ENCODE data around the gene NDUFB6. TPM values are rescaled to one million over a fixed set of nuclear protein-coding genes. Genes with fewer than 3 reads are reported as not detected.

Gene NDUFB6
- total and polyA plus RNA-seq, 2 of the 4 experiments (the other 2 are of a cell fraction), result 24.2 to 51.0 TPM

- H4K8ac ChIP-seq (ENCODE audit: low read depth in 2 of 2, low read length in 2 of 2), result no peak overlapping the region
- no TSS peak for BruUV-seq (replicated peaks)
- H3K9me3 ChIP-seq (ENCODE audit: control insufficient read depth, insufficient read depth, low read length), result no peaks in the 10 kb centered on the region
- no peak overlapping the region for H3K14ac ChIP-seq (replicated peaks; ENCODE audit: low read depth, low read length)
- ATAC-seq (ENCODE audit: low read depth) (no peak), DNase-seq (no peak)
- H3K4me3 ChIP-seq (ENCODE audit: insufficient read depth, low read depth, low read length), result no peak overlapping the region
- H3K4me2 ChIP-seq (ENCODE audit: low read depth, low read length), result no peak overlapping the region
- no peak overlapping the region for H4K91ac ChIP-seq (ENCODE audit: insufficient read depth, low read depth, low read length)
- no peak overlapping the region for H3K23ac ChIP-seq (ENCODE audit: low read depth, low read length)
- H3K79me1 ChIP-seq (ENCODE audit: low read depth in 1 of 2, low read length in 2 of 2), result no peaks in the 10 kb centered on the region
- H3K9ac ChIP-seq (ENCODE audit: low read depth, low read length), result no peak overlapping the region
- H2BK20ac ChIP-seq (ENCODE audit: low read depth, low read length), result no peak overlapping the region
- in situ Hi-C loops (cut with MboI; ENCODE audit: low sequenced_read_pairs) (no loop called here), dilution Hi-C loops (cut with HindIII; ENCODE audit: low sequenced_read_pairs, unreplicated experiment) (no loop called here), intact Hi-C loops (cut with micrococcal nuclease) (no loop called here)
- no peaks in the 10 kb centered on the region for H3K36me3 ChIP-seq (ENCODE audit: control insufficient read depth, insufficient read depth, low read length)
- no peak overlapping the region for H3K27ac ChIP-seq (ENCODE audit: insufficient read depth, low read length)
- peaks cover 3% of the 10 kb centered on the region; the same call in 1 of the 2 replicates for H3K27me3 ChIP-seq (ENCODE audit: control insufficient read depth, insufficient read depth, low read length)
- H2AK9ac ChIP-seq (replicated peaks; ENCODE audit: low read depth, low read length, poor library complexity), result no peak overlapping the region
- TF ChIP-seq BHLHE40 (IDR thresholded peaks at IDR 0.05; ENCODE audit: low read depth, low read length) (no peak), ELK1 (IDR thresholded peaks at IDR 0.05; ENCODE audit: borderline replicate concordance, low read depth, low read length) (no peak), POLR2A (IDR thresholded peaks at IDR 0.05; ENCODE audit: low read depth, low read length) (no peak), RAD21 (IDR thresholded peaks at IDR 0.05; ENCODE audit: low read length) (no peak), USF2 (IDR thresholded peaks at IDR 0.05; ENCODE audit: low read depth, low read length) (no peak), RFX5 (IDR thresholded peaks at IDR 0.05; ENCODE audit: low read depth, low read length) (no peak), CHD1 (IDR thresholded peaks at IDR 0.05; ENCODE audit: low read depth, low read length) (no peak), CEBPB (IDR thresholded peaks at IDR 0.05; ENCODE audit: low read depth, low read length) (no peak), SMC3 (IDR thresholded peaks at IDR 0.05; ENCODE audit: low read depth, low read length) (no peak), MAZ (IDR thresholded peaks at IDR 0.05; ENCODE audit: borderline replicate concordance, low read depth, low read length) (no peak), FOS (IDR thresholded peaks at IDR 0.05; ENCODE audit: low read depth, low read length) (no peak), CTCF (conservative IDR thresholded peaks at IDR 0.05; ENCODE audit: low read depth, low read length) (no peak), NFE2L2 (IDR thresholded peaks at IDR 0.05; ENCODE audit: low read depth, low read length) (no peak), RCOR1 (IDR thresholded peaks at IDR 0.05; ENCODE audit: insufficient replicate concordance, low read length) (no peak), MAFK (IDR thresholded peaks at IDR 0.05; ENCODE audit: low read depth, low read length) (no peak), MXI1 (IDR thresholded peaks at IDR 0.05; ENCODE audit: borderline replicate concordance, low read depth, low read length) (no peak)
- H3K4me1 ChIP-seq (ENCODE audit: control insufficient read depth, insufficient read depth, low read length), result no peaks in the 10 kb centered on the region
- no peak overlapping the region for H4K5ac ChIP-seq (ENCODE audit: low read depth, low read length)
- no peak overlapping the region for H2AFZ ChIP-seq (replicated peaks; ENCODE audit: low read length, poor library complexity)
- H3K56ac ChIP-seq (ENCODE audit: extremely low read depth, insufficient read depth, low read length), result no peak overlapping the region
- H2BK15ac ChIP-seq (ENCODE audit: low read depth, low read length), result no peak overlapping the region
- no peaks in the 10 kb centered on the region for H3K9me1 ChIP-seq (ENCODE audit: insufficient read depth, low read length)
- H3K4ac ChIP-seq (ENCODE audit: low read depth, low read length), result no peak overlapping the region
- H2BK120ac ChIP-seq (ENCODE audit: low read depth, low read length), result no peak overlapping the region
- no peaks in the 10 kb centered on the region for H4K20me1 ChIP-seq (ENCODE audit: insufficient read depth, low read length)
- H3K18ac ChIP-seq (ENCODE audit: low read depth, low read length), result no peak overlapping the region
- H2AK5ac ChIP-seq (ENCODE audit: low read depth, low read length), result no peak overlapping the region
- H2BK5ac ChIP-seq (ENCODE audit: low read depth, low read length, poor library complexity, severe bottlenecking), result no peak overlapping the region
- no CpG with 5 or more reads among the region's 2 CpGs for WGBS, 2 experiments (ENCODE audit: extremely low coverage in 2 of 2, insufficient read length in 1 of 2)
- CTCF ChIA-PET, result no interaction called here
- POLR2A ChIA-PET (ENCODE audit: unreplicated experiment), result no interaction called here
These were observed 33.9 kb upstream of the NDUFB6 start for GRCh38 chr9:32606811-32607210.

All from IMR-90 (cell line).